DOHH2 (cell line): Measurements from ENCODE around the gene PLEKHG5.

Experiments
- H3F3A ChIP-seq: fragments of 200-600 bp; sonication (generic), shearing (Covaris generic); 2 replicates; pipeline ENCODE4 v1.6.0; 2016; ENCODE audit warnings: antibody characterized with exemption, mild to moderate bottlenecking; ENCODE audit not compliant: control insufficient read depth, insufficient read depth
- H3K27ac ChIP-seq: fragments of 200-600 bp; sonication (generic); 2 replicates; pipeline ENCODE4 v1.5.1; 2014; ENCODE audit warnings: low read depth, mild to moderate bottlenecking, low read length, moderate library complexity
- H3K27me3 ChIP-seq: fragments of 200-600 bp; sonication (generic); 2 replicates; pipeline ENCODE4 v1.6.1; 2014; ENCODE audit warnings: mild to moderate bottlenecking, low read length, mixed read lengths; ENCODE audit not compliant: control insufficient read depth
- H3K36me3 ChIP-seq: fragments of 200-600 bp; sonication (generic); 2 replicates; pipeline ENCODE4 v1.6.1; 2014; ENCODE audit warnings: mild to moderate bottlenecking, low read length, moderate library complexity, mixed read lengths; ENCODE audit not compliant: control insufficient read depth
- H3K4me1 ChIP-seq: fragments of 200-600 bp; sonication (generic); 2 replicates; pipeline ENCODE4 v1.6.1; 2014; ENCODE audit warnings: mild to moderate bottlenecking, low read length, mixed read lengths; ENCODE audit not compliant: control insufficient read depth
- H3K4me2 ChIP-seq: fragments of 200-600 bp; sonication (generic); 2 replicates; pipeline ENCODE4 v1.6.0; 2014; ENCODE audit warnings: mild to moderate bottlenecking, low read length, moderate library complexity
- H3K4me3 ChIP-seq: fragments of 200-600 bp; sonication (generic); 2 replicates; pipeline ENCODE4 v1.5.1; 2014; ENCODE audit warnings: mild to moderate bottlenecking, low read length, mixed read lengths
- H3K79me2 ChIP-seq: fragments of 200-600 bp; sonication (generic); 2 replicates; pipeline ENCODE4 v1.6.1; 2014; ENCODE audit warnings: mild to moderate bottlenecking, low read length, mixed read lengths; ENCODE audit not compliant: control insufficient read depth
- H3K9me2 ChIP-seq: fragments of 200-600 bp; sonication (generic); replicated peaks from 2 replicates; pipeline ENCODE4 v1.6.1; 2014; ENCODE audit warnings: mild to moderate bottlenecking, low read length, mixed read lengths; ENCODE audit not compliant: control insufficient read depth
- H3K9me3 ChIP-seq: fragments of 200-600 bp; sonication (generic); 2 replicates; pipeline ENCODE4 v1.6.1; 2014; ENCODE audit warnings: antibody characterized with exemption, low read length, mixed read lengths; ENCODE audit not compliant: control insufficient read depth, insufficient read depth
- H4K20me1 ChIP-seq: fragments of 200-600 bp; sonication (generic); 2 replicates; pipeline ENCODE4 v1.6.0; 2014; ENCODE audit warnings: low read depth, mild to moderate bottlenecking, antibody characterized with exemption, low read length, moderate library complexity; ENCODE audit not compliant: control insufficient read depth, insufficient read depth
- CTCF ChIP-seq: fragments of 200-600 bp; sonication (generic); IDR thresholded peaks from one replicate; pipeline ENCODE4 v1.5.1; 2014; ENCODE audit warnings: antibody characterized with exemption, mild to moderate bottlenecking, low read depth, low read length; ENCODE audit not compliant: poor library complexity, severe bottlenecking
- EZH2phosphoT487 ChIP-seq: fragments of 200-600 bp; sonication (generic); IDR thresholded peaks from 2 replicates; pipeline ENCODE4 v1.6.1; 2017; ENCODE audit warnings: borderline replicate concordance, mild to moderate bottlenecking, antibody characterized with exemption, low read length, moderate library complexity, mixed read lengths

Gene PLEKHG5

GRCh38 chr1:6534248-6534822, 42.9 kb upstream of the PLEKHG5 start:
- Histone ChIP-seq H3K9me3 (no peaks in the 10 kb centered on the region), H3K36me3 (peaks cover 61% of the 10 kb centered on the region), H3K4me3 (no peak overlapping the region), H3K4me2 (no peak overlapping the region), H3K9me2 (no peaks in the 10 kb centered on the region), H3K4me1 (no peaks in the 10 kb centered on the region), H3K79me2 (peaks cover 13% of the 10 kb centered on the region), H3F3A (no peaks in the 10 kb centered on the region), H4K20me1 (no peaks in the 10 kb centered on the region), H3K27me3 (no peaks in the 10 kb centered on the region), H3K27ac (no peak overlapping the region)
- no peak for TF ChIP-seq CTCF
- TF ChIP-seq EZH2phosphoT487 = no peak

- no peak overlapping the region for H3K4me2 ChIP-seq
- no peaks in the 10 kb centered on the region for H3K27me3 ChIP-seq
- H3K4me3 ChIP-seq = no peak overlapping the region
- H3K4me1 ChIP-seq = no peaks in the 10 kb centered on the region
- no peaks in the 10 kb centered on the region for H3F3A ChIP-seq
- no peaks in the 10 kb centered on the region for H3K9me3 ChIP-seq
- H3K36me3 ChIP-seq = peaks cover 68% of the 10 kb centered on the region
- H3K79me2 ChIP-seq = peaks cover 8% of the 10 kb centered on the region
- TF ChIP-seq EZH2phosphoT487 (no peak), CTCF (no peak)
- no peaks in the 10 kb centered on the region for H4K20me1 ChIP-seq
- H3K9me2 ChIP-seq = no peaks in the 10 kb centered on the region
- H3K27ac ChIP-seq = no peak overlapping the region
Observed at GRCh38 chr1:6531996-6532395, 40.5 kb upstream of the PLEKHG5 start.

GRCh38 chr1:6530504-6531160, 39.2 kb upstream of the PLEKHG5 start:
- no peaks in the 10 kb centered on the region for H3K9me2 ChIP-seq
- peaks cover 75% of the 10 kb centered on the region for H3K36me3 ChIP-seq
- peaks cover 5% of the 10 kb centered on the region; the same call in 1 of the 2 replicates for H3K79me2 ChIP-seq
- no peak overlapping the region for H3K4me2 ChIP-seq
- TF ChIP-seq CTCF (no peak), EZH2phosphoT487 (no peak)
- H3K4me1 ChIP-seq = no peaks in the 10 kb centered on the region
- no peaks in the 10 kb centered on the region for H4K20me1 ChIP-seq
- no peaks in the 10 kb centered on the region for H3K9me3 ChIP-seq
- no peak overlapping the region for H3K4me3 ChIP-seq
- H3F3A ChIP-seq = no peaks in the 10 kb centered on the region
- no peaks in the 10 kb centered on the region for H3K27me3 ChIP-seq
- H3K27ac ChIP-seq = no peak overlapping the region
